Gastrocnemius medialis (tissue), 4 donors: ENCODE results near the gene EDC4.

Source experiments
- CTCF ChIP-seq, 5 experiments: fragments of 450-650 bp in 3 of 5; fragments of 200-600 bp in 2 of 5; sonication (generic) in 2 of 5; IDR thresholded peaks in 4 of 5; conservative IDR thresholded peaks in 1 of 5; 1 replicate in 4 of 5; 2 replicates in 1 of 5; pipeline ENCODE4 v1.5.1; 2016 to 2019; ENCODE audit warnings: antibody characterized with exemption in 5 of 5, mild to moderate bottlenecking in 3 of 5, moderate library complexity in 3 of 5
- POLR2A ChIP-seq, 2 donors: fragments of 450-650 bp; IDR thresholded peaks; one replicate each; pipeline ENCODE4 v1.6.1; 2017; ENCODE audit warnings: antibody characterized with exemption in 2 of 2, mild to moderate bottlenecking in 2 of 2, moderate library complexity in 2 of 2

GRCh38 chr16:67917140-67917851, 44.4 kb downstream of the EDC4 start:
- TF ChIP-seq CTCF (IDR thresholded peaks at IDR 0.05 in 4 of 5, conservative IDR thresholded peaks at IDR 0.05 in 1 of 5), result no peak
- TF ChIP-seq POLR2A (IDR thresholded peaks at IDR 0.05), result no peak
